ENCODE data around the gene IFIT1. TPM values are rescaled to one million over a fixed set of nuclear protein-coding genes. Genes with fewer than 3 reads are reported as not detected.
"Not testable (repeated sequence)": the region's sequence is repeated elsewhere in the genome, so short reads cannot be mapped to it uniquely, and the experiment has no call there.

IFIT1 gene
- total RNA-seq, 4 donors from 2014 or later, result 1.1 to 18.5 (median 9.4) TPM

GRCh38 chr10:89399956-89400355 is 7.5 kb downstream of the IFIT1 start:
- H3K9me3 ChIP-seq, result no peaks in the 10 kb centered on the region
- in situ Hi-C loops (cut with MboI; ENCODE audit: low pct_ligation_motif_present in 1 of 4, low pct_unique_long_range_greater_than_20kb in 1 of 4, low sequenced_read_pairs in 3 of 4), result no loop called here
- TF ChIP-seq, protein P1, sequence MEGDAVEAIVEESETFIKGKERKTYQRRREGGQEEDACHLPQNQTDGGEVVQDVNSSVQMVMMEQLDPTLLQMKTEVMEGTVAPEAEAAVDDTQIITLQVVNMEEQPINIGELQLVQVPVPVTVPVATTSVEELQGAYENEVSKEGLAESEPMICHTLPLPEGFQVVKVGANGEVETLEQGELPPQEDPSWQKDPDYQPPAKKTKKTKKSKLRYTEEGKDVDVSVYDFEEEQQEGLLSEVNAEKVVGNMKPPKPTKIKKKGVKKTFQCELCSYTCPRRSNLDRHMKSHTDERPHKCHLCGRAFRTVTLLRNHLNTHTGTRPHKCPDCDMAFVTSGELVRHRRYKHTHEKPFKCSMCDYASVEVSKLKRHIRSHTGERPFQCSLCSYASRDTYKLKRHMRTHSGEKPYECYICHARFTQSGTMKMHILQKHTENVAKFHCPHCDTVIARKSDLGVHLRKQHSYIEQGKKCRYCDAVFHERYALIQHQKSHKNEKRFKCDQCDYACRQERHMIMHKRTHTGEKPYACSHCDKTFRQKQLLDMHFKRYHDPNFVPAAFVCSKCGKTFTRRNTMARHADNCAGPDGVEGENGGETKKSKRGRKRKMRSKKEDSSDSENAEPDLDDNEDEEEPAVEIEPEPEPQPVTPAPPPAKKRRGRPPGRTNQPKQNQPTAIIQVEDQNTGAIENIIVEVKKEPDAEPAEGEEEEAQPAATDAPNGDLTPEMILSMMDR (IDR thresholded peaks at IDR 0.05), result no peak
- TF ChIP-seq EP300 (IDR thresholded peaks at IDR 0.05; ENCODE audit: low read depth) (no peak), POLR2A (IDR thresholded peaks at IDR 0.05) (no peak), POLR2AphosphoS5 (IDR thresholded peaks at IDR 0.05) (no peak)
- H3K4me3 ChIP-seq, result no peak overlapping the region
- no peak for DNase-seq
- no peaks in the 10 kb centered on the region for H3K27me3 ChIP-seq
- 91 to 92% methylated on average over 1 of the region's 1 CpG for WGBS, 2 donors (ENCODE audit: low coverage in 1 of 2)
- intact Hi-C loops (cut with DNase I; ENCODE audit: low total_unique reads), result no loop called here
- H3K27ac ChIP-seq, result no peak overlapping the region
- peaks cover 0 to 9% (median 0%) of the 10 kb centered on the region in 4 donors for H3K4me1 ChIP-seq
- H3K36me3 ChIP-seq, result peaks cover 0 to 8% (median 0%) of the 10 kb centered on the region in 4 donors

GRCh38 chr10:89403043-89403442 is 10.6 kb downstream of the IFIT1 start:
- Histone ChIP-seq H3K36me3 (peaks cover 0 to 8% (median 0%) of the 10 kb centered on the region in 4 donors), H3K9me3 (no peaks in the 10 kb centered on the region), H3K4me3 (no peak overlapping the region), H3K27ac (no peak overlapping the region), H3K27me3 (no peaks in the 10 kb centered on the region), H3K4me1 (peaks cover 0 to 3% (median 0%) of the 10 kb centered on the region in 4 donors)
- no peak for DNase-seq
- in situ Hi-C loops (cut with MboI; ENCODE audit: low pct_ligation_motif_present in 1 of 4, low pct_unique_long_range_greater_than_20kb in 1 of 4, low sequenced_read_pairs in 3 of 4) (no loop called here), intact Hi-C loops (cut with DNase I; ENCODE audit: low total_unique reads) (no loop called here)
- TF ChIP-seq POLR2A (IDR thresholded peaks at IDR 0.05), result no peak
- TF ChIP-seq, protein P1 (IDR thresholded peaks at IDR 0.05), result no peak
- WGBS, 2 donors (ENCODE audit: low coverage in 1 of 2), result 91 to 100% methylated on average over 1 to 2 of the region's 2 CpGs

DNA sequence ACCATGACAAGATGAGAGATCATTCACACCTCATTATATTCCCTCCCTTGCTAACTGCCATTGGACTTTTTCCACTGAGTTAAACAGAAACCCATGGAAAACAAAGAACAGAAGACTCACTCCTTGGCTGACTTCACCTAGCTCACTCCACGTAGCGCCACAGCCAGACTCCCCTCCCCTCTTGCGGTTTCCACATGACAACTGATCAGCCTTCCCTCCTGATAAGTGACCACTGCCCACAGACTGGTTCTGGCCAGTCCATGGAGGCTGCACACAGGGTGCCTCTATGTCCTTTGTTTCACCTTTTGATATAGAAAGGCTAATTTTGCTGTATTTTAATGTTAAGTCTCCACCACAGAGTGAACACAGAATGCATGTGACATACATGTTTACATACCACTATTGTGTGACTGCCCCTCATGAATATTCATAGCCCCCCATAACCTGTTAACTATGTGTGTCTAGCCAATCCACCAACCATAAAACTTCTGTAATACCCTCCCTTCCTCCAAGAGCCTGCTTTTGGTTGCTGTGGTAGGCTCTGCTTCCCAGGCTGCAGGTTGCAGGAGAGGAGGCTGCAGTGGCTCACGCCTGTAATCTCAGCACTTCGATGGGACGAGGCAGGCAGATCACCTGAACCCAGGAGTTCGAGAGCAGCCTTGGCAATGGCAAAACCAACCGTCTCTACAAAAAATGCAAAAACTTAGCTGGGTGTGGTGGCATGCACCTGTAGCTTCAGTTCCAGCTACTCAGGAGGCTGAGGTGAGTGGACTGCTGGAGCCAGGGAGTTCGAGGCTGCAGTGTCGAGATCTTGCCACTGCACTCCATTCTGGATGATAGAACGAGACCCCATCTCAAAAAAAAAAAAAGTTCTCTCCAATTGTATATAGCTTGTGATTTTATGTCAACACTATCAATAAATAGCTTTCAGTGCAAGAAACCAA is 12.0 kb downstream of the IFIT1 start:
- H3K27ac ChIP-seq, result no peak overlapping the region
- in situ Hi-C loops (cut with MboI; ENCODE audit: low pct_ligation_motif_present in 1 of 4, low pct_unique_long_range_greater_than_20kb in 1 of 4, low sequenced_read_pairs in 3 of 4) (no loop called here), intact Hi-C loops (cut with DNase I; ENCODE audit: low total_unique reads) (no loop called here)
- no peaks in the 10 kb centered on the region for H3K9me3 ChIP-seq
- no peaks in the 10 kb centered on the region for H3K27me3 ChIP-seq
- H3K4me1 ChIP-seq, result no peaks in the 10 kb centered on the region
- 62% methylated on average over 11 of the region's 11 CpGs; no CpG with 5 or more reads in 1 of the 2 donors for WGBS, 2 donors (ENCODE audit: low coverage in 1 of 2)
- TF ChIP-seq POLR2A (IDR thresholded peaks at IDR 0.05), result no peak
- TF ChIP-seq EP300 (IDR thresholded peaks at IDR 0.05; ENCODE audit: low read depth), result no peak
- TF ChIP-seq POLR2AphosphoS5 (IDR thresholded peaks at IDR 0.05), result no peak
- TF ChIP-seq, protein P1 (IDR thresholded peaks at IDR 0.05), result no peak
- H3K36me3 ChIP-seq, result peaks cover 0 to 8% (median 0%) of the 10 kb centered on the region in 4 donors
- H3K4me3 ChIP-seq, result no peak overlapping the region
- DNase-seq, result no peak

DNA sequence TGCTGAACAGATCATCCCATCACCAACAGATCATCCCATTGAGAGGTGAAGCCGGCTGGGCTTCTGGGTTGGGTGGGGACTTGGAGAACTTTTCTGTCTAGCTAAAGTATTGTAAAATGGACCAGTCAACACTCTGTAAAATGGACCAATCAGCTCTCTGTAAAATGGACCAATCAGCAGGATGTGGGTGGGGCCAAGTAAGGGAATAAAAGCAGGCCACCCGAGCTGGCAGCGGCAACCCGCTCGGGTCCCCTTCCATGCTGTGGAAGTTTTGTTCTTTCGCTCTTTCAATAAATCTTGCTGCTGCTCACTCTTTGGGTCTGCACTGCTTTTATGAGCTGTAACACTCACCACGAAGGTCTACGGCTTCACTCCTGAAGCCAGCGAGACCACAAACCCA is 13.8 kb downstream of the IFIT1 start:
- H3K27me3 ChIP-seq; H3K4me1 ChIP-seq; DNase-seq; intact Hi-C loops (cut with DNase I; ENCODE audit: low total_unique reads); in situ Hi-C loops (cut with MboI; ENCODE audit: low pct_ligation_motif_present in 1 of 4, low pct_unique_long_range_greater_than_20kb in 1 of 4, low sequenced_read_pairs in 3 of 4); H3K9me3 ChIP-seq; H3K27ac ChIP-seq; H3K4me3 ChIP-seq; H3K36me3 ChIP-seq: not testable (repeated sequence)
- 91 to 92% methylated on average over 8 to 9 of the region's 9 CpGs for whole genome bisulfite sequencing, 2 donors (ENCODE audit: low coverage in 1 of 2)

GRCh38 chr10:89407792-89408191 is 15.4 kb downstream of the IFIT1 start:
- H3K36me3 ChIP-seq; in situ Hi-C loops (cut with MboI; ENCODE audit: low pct_ligation_motif_present in 1 of 4, low pct_unique_long_range_greater_than_20kb in 1 of 4, low sequenced_read_pairs in 3 of 4); H3K4me1 ChIP-seq; H3K9me3 ChIP-seq; H3K4me3 ChIP-seq; DNase-seq; H3K27me3 ChIP-seq; intact Hi-C loops (cut with DNase I; ENCODE audit: low total_unique reads); H3K27ac ChIP-seq: not testable (repeated sequence)
- 97 to 100% methylated on average over 1 to 3 of the region's 3 CpGs for WGBS, 2 donors (ENCODE audit: low coverage in 1 of 2)

GRCh38 chr10:89409282-89409681 is 16.9 kb downstream of the IFIT1 start:
- 99 to 100% methylated on average over 2 to 5 of the region's 5 CpGs for WGBS, 2 donors (ENCODE audit: low coverage in 1 of 2)
- H3K9me3 ChIP-seq; H3K36me3 ChIP-seq; H3K27ac ChIP-seq; H3K27me3 ChIP-seq; H3K4me1 ChIP-seq; intact Hi-C loops (cut with DNase I; ENCODE audit: low total_unique reads); DNase-seq; H3K4me3 ChIP-seq; in situ Hi-C loops (cut with MboI; ENCODE audit: low pct_ligation_motif_present in 1 of 4, low pct_unique_long_range_greater_than_20kb in 1 of 4, low sequenced_read_pairs in 3 of 4): not testable (repeated sequence)

- H3K27me3 ChIP-seq; H3K27ac ChIP-seq; DNase-seq; in situ Hi-C loops (cut with MboI; ENCODE audit: low pct_ligation_motif_present in 1 of 4, low pct_unique_long_range_greater_than_20kb in 1 of 4, low sequenced_read_pairs in 3 of 4); H3K4me3 ChIP-seq; intact Hi-C loops (cut with DNase I; ENCODE audit: low total_unique reads); H3K9me3 ChIP-seq; H3K36me3 ChIP-seq: not testable (repeated sequence)
- WGBS, 2 donors (ENCODE audit: low coverage in 1 of 2), result 77 to 88% methylated on average over 5 of the region's 5 CpGs
- peaks cover 4 to 11% (median 8%) of the 10 kb centered on the region in 4 donors for H3K4me1 ChIP-seq
Measured at GRCh38 chr10:89410551-89410950, 18.1 kb downstream of the IFIT1 start.

Data from transverse colon (tissue), 4 donors.